ENCODE data around the gene C1orf52. TPM values are rescaled to one million over a fixed set of nuclear protein-coding genes. Genes with fewer than 3 reads are reported as not detected.

C1orf52 gene
- polyA plus RNA-seq, 3 donors: 18.5 to 29.1 (median 19.7) TPM

DNA sequence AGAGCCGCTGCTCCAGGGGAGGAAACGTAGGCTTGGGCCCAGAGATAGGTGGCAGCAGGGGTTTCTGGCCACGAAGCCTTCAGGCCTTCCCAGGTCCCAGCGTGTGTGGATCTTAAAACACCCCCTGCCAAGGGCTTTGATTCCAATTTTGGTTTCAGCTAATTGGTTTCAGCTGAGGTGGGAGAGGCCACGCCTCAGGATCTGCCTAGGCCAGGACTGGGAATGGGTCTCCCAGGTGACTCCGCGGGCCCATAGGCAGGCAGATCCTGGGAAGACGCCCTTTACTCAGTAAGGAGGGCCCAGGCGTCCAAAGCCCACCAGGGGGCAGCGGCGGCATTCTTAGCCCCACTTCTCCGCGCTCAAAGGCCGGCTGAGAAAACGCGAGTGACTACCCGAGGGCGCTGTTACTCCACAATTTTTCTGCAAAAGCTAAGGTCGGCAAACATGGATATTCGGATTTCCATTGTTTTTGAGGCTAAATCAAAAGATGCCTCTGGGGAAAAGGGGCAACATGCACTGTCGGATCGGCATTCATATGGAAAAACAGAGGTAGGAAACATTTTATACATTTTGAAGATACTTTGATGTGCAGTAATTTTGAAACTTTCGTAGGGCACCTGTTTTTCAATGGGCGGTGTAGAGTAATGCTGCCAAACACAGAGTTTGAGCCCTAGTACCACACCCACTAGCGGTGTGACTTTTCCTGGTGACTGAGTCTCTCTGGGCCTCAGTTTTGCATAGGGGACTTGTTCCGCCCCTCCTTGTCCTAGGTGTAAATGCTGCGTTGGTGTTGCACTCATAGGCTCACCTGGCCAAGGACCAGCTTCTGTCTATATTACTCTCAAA, 48.7 kb upstream of the C1orf52 start:
- 26% methylated on average over 25 of the region's 27 CpGs for WGBS (ENCODE audit: insufficient coverage)
- H3K4me1 Mint-ChIP-seq: peaks cover 3% of the 10 kb centered on the region
- peak overlapping the region in 1 of 2 donors; percentile 55 for H3K4me3 Mint-ChIP-seq
- H3K27ac Mint-ChIP-seq: no peak overlapping the region
- H3K9me3 Mint-ChIP-seq: no peaks in the 10 kb centered on the region
- no peaks in the 10 kb centered on the region for H3K4me1 ChIP-seq (ENCODE audit: control insufficient read depth in 1 of 2, insufficient read depth in 2 of 2, low read length in 2 of 2)
- DNase-seq: peak in 2 of 3 donors; percentile 21 to 29
- TF ChIP-seq, protein P1, sequence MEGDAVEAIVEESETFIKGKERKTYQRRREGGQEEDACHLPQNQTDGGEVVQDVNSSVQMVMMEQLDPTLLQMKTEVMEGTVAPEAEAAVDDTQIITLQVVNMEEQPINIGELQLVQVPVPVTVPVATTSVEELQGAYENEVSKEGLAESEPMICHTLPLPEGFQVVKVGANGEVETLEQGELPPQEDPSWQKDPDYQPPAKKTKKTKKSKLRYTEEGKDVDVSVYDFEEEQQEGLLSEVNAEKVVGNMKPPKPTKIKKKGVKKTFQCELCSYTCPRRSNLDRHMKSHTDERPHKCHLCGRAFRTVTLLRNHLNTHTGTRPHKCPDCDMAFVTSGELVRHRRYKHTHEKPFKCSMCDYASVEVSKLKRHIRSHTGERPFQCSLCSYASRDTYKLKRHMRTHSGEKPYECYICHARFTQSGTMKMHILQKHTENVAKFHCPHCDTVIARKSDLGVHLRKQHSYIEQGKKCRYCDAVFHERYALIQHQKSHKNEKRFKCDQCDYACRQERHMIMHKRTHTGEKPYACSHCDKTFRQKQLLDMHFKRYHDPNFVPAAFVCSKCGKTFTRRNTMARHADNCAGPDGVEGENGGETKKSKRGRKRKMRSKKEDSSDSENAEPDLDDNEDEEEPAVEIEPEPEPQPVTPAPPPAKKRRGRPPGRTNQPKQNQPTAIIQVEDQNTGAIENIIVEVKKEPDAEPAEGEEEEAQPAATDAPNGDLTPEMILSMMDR (IDR thresholded peaks at IDR 0.05): peak; percentile 56
- intact Hi-C loops (cut with micrococcal nuclease): no loop called here
- no peaks in the 10 kb centered on the region for H3K79me2 ChIP-seq (ENCODE audit: insufficient read depth, low read length)
- no peaks in the 10 kb centered on the region for H3K9me3 ChIP-seq (replicated peaks in 1 of 2; ENCODE audit: control insufficient read depth in 1 of 2, insufficient read depth in 1 of 2, low read length in 2 of 2)
- no peaks in the 10 kb centered on the region for H3K36me3 Mint-ChIP-seq
- peaks cover 17 to 37% (median 23%) of the 10 kb centered on the region in 3 donors for H3K27me3 Mint-ChIP-seq (ENCODE audit: low read depth in 3 of 3)
- H4K20me1 ChIP-seq (ENCODE audit: insufficient read depth, low read length): no peaks in the 10 kb centered on the region
- H3K27me3 ChIP-seq (ENCODE audit: control insufficient read depth in 2 of 2, insufficient read depth in 2 of 2, low read length in 2 of 2): peaks cover 9 to 24% of the 10 kb centered on the region in 2 donors
- peak overlapping the region; percentile 61 for H2AFZ ChIP-seq (ENCODE audit: insufficient read depth, low read depth, low read length, poor library complexity, severe bottlenecking)
- no peak overlapping the region for H3K27ac ChIP-seq (ENCODE audit: low read depth in 1 of 2, low read length in 2 of 2)
- no peak overlapping the region for H3K4me2 ChIP-seq (replicated peaks; ENCODE audit: extremely low read depth, low read length, poor library complexity, severe bottlenecking)
- H3K4me3 ChIP-seq (replicated peaks in 1 of 3; ENCODE audit: low read depth in 2 of 3, low read length in 3 of 3): no peak overlapping the region
- no peaks in the 10 kb centered on the region for H3K36me3 ChIP-seq (replicated peaks in 1 of 2; ENCODE audit: control insufficient read depth in 1 of 2, insufficient read depth in 2 of 2, low read length in 2 of 2)
- H3K9ac ChIP-seq (ENCODE audit: insufficient read depth, low read length, poor library complexity, severe bottlenecking): no peak overlapping the region

DNA sequence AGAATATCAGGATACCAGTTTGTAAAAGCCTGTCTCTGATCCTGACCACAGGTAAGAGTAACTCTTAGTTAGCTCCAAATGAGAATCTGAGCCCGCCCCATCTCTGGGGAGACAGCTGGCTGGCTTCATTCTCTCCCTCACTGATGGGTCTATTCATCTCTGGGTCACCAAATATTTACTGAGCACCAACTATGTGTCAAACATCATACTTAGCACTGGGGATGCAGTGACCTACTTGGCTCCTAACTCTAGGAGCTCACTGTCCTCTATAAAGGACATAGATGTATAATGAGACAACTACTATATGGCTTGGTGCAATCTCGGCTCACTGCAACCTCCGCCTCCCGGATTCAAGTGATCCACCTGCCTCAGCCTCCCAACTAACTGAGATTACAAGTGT, 46.8 kb upstream of the C1orf52 start:
- peaks cover 9 to 24% of the 10 kb centered on the region in 2 donors for H3K27me3 ChIP-seq (ENCODE audit: control insufficient read depth in 2 of 2, insufficient read depth in 2 of 2, low read length in 2 of 2)
- H3K4me1 Mint-ChIP-seq: peaks cover 3% of the 10 kb centered on the region
- H3K79me2 ChIP-seq (ENCODE audit: insufficient read depth, low read length): no peaks in the 10 kb centered on the region
- no peaks in the 10 kb centered on the region for H3K9me3 ChIP-seq (replicated peaks in 1 of 2; ENCODE audit: control insufficient read depth in 1 of 2, insufficient read depth in 1 of 2, low read length in 2 of 2)
- no peak overlapping the region for H2AFZ ChIP-seq (ENCODE audit: insufficient read depth, low read depth, low read length, poor library complexity, severe bottlenecking)
- H3K4me2 ChIP-seq (replicated peaks; ENCODE audit: extremely low read depth, low read length, poor library complexity, severe bottlenecking): no peak overlapping the region
- TF ChIP-seq, protein P1 (IDR thresholded peaks at IDR 0.05): no peak
- no peak overlapping the region for H3K4me3 Mint-ChIP-seq
- intact Hi-C loops (cut with micrococcal nuclease): no loop called here
- 100% methylated on average over 3 of the region's 4 CpGs for WGBS (ENCODE audit: insufficient coverage)
- H3K36me3 Mint-ChIP-seq: no peaks in the 10 kb centered on the region
- no peak overlapping the region for H3K27ac Mint-ChIP-seq
- H4K20me1 ChIP-seq (ENCODE audit: insufficient read depth, low read length): no peaks in the 10 kb centered on the region
- no peaks in the 10 kb centered on the region for H3K36me3 ChIP-seq (replicated peaks in 1 of 2; ENCODE audit: control insufficient read depth in 1 of 2, insufficient read depth in 2 of 2, low read length in 2 of 2)
- H3K4me1 ChIP-seq (ENCODE audit: control insufficient read depth in 1 of 2, insufficient read depth in 2 of 2, low read length in 2 of 2): no peaks in the 10 kb centered on the region
- no peak overlapping the region for H3K9ac ChIP-seq (ENCODE audit: insufficient read depth, low read length, poor library complexity, severe bottlenecking)
- H3K27me3 Mint-ChIP-seq (ENCODE audit: low read depth in 3 of 3): peaks cover 16 to 32% (median 23%) of the 10 kb centered on the region in 3 donors
- no peak for DNase-seq
- H3K9me3 Mint-ChIP-seq: no peaks in the 10 kb centered on the region
- H3K4me3 ChIP-seq (replicated peaks in 1 of 3; ENCODE audit: low read depth in 2 of 3, low read length in 3 of 3): no peak overlapping the region
- no peak overlapping the region for H3K27ac ChIP-seq (ENCODE audit: low read depth in 1 of 2, low read length in 2 of 2)

Data from CD14-positive monocyte (primary cell).